ENCODE data around the gene NISCH.

NISCH gene

GRCh38 chr3:52472239-52473000 lies 17.0 kb downstream of the NISCH start:
- DNase-seq, result no peak

- no peak for DNase-seq
Measured at GRCh38 chr3:52473026-52473425, 17.6 kb downstream of the NISCH start.

DNA sequence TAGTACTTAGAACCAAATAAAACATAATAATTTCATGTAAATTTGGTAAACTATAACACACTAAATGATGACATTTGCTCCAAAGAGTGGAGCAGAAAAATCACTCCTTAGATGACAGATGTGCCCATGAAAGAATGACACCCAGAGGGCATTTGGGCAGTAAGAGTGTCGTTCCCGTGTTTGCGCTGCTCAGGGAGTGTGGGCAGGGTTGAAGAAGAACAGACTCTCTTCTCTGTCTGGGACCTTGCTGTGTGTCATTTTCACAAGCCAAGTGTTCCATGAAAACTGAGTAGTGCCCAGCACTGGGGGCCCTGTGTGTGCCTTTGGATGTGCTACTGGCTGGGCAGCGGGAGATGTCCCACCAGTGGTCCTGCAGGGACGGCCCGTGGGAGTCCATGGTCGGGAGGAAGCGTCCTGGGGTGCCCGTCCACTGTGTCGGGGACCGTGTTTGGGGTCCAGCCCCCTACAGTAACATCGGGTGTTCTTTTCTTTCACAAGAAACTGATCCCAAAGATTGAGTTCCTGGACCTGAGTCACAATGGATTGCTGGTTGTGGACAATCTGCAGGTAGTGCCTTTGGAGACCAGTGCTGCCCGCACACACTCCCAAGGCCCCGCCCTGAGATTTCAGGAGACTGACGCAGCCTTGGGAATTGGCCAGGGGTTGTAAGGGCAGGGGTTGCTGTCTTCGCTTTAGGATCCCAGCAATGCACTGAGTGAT lies 21.8 kb downstream of the NISCH start:
- no peak for DNase-seq

DNA sequence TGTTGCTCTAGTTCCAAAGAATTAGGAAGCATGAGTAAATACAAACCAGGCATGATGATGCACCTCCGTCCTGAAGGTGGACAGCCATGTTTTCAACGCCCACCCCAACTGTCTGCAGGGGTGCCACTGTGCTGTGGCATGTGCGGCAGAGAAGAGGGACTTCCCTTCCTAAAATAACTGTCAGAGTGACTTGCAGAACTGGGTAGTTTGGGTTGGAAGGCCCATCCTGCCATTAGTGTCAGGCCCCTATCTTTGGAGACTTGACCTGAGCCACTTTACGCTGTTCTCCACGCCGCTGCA lies 22.3 kb downstream of the NISCH start:
- no peak for DNase-seq

DNA sequence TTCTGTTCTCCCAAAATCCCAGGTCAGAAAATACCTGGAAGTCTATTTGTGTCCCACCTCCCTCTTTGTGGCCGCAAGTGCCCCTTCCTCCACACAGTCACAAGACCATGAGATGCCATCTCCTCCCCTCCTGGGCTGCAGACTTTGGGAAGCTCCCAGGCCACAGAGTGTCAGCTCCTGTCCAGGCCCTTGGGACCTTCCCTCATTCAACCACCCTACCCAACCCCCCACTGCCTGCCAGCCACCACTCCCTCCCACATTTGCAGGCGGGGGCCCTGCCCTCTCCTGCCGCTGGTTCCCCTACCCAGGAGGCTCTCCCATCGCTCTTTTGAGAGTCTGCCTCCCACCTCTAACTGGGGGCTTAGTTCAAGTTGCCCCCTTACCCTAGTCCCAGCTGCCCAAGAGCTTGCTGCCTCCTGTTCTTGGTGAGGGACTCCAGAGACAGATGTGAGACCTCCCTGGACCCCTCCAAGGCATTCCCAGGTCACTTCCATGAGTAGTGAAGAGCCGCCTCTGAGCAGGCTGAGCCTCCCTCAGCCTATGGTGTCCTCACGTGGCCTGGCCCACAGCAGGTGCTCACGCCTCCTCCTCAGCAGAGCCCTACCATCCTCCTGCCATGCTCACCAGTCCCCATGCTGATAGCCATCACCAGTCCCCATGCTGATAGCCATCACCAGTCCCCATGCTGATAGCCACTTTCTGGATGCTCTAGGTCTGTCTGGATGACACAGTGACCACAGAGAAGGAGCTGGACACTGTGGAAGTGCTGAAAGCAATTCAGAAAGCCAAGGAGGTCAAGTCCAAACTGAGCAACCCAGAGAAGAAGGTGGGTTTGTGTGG lies 23.9 kb downstream of the NISCH start:
- no peak for DNase-seq

DNA sequence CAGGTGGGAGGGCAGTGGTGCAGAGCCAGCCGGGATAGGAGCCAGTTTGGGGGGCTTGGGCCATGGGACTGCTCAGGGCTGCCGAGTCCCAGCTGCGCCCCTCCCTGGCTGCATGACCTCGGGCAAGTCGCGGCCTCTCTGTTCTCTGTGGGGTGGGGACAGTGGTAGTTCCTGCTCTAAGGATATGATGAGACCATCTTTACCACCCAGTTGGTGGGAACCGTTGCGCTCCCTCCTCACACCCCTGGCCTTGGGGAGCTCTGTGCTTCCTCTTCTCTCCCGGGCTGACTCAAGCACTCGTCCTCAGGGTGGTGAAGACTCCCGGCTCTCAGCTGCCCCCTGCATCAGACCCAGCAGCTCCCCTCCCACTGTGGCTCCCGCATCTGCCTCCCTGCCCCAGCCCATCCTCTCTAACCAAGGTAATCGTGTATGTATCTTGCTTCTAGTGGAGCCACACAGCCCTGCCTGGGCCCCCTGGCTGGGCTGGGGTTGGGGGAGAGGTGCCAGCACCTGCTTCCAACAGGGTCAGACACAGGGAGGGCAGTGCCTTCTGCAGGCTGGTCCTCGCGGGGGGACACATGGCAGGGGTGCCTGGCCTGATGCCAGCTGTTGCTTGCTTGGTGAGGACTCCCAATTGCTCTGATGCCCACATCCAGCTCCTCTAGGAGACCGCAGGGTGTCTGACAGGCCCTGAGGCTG lies 24.6 kb downstream of the NISCH start:
- no peak for DNase-seq

GRCh38 chr3:52480768-52481715 lies 25.6 kb downstream of the NISCH start:
- no peak for DNase-seq

GRCh38 chr3:52481819-52482521 lies 26.6 kb downstream of the NISCH start:
- no peak for DNase-seq

DNA sequence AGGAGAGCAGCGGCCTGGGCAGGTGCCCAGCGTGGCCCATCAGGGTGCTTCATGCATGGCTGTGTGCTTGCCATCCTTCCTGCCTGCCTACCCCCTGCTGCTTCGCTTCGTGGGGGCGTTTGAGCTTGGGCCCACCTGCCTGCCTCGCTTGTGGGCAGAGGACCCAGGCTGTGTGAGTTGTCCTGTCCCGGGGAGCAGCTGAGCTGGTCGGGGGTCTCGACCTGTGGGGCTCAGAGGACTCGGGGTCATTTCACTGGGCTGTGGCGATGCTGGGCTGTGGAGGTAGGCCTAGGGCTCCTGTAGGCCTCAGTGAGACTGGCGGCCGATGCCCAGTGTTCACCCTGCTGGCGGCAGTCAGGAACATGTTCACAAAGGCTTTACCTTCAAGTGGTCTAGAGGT lies 27.7 kb downstream of the NISCH start:
- no peak for DNase-seq

DNA sequence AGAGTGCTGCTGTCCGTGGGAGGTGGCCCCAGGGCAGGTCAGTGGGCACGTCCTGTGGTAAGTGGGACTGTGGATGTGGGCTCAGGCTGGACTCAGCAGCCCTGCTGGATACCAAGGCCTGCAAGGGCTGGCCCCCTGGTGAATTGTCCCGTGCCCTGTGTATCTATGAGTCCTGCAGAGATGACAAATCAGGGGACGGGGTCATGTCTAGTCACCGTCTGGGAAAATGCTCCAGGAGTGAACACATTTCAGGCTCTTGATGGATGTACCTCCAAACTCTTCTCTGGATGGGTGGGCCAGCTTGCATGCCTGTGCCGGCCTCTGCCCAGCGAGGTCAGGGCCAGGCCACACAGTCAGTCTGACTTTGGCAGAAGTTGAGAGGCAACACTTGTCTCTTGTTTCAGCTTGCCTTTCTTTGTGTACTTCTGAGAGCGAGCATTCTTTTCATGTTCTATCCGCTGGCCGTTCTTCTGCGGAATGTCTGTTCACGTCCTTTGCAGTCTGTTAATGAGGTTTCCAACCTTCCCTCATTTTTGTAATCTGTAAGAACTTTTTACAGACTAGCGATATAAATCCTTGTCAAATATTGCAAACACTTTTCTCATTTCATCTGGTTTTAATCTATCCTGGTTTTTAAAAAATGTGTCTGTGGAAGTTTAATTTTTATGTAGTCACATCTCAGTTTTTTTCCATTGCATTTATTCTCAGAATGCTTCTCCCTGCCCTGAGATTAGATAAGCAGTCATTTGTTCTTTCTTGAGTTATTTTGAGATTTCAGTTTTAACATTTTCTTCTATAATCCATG lies 28.4 kb downstream of the NISCH start:
- DNase-seq, result no peak

GRCh38 chr3:52484680-52485461 lies 29.5 kb downstream of the NISCH start:
- no peak for DNase-seq

DNA sequence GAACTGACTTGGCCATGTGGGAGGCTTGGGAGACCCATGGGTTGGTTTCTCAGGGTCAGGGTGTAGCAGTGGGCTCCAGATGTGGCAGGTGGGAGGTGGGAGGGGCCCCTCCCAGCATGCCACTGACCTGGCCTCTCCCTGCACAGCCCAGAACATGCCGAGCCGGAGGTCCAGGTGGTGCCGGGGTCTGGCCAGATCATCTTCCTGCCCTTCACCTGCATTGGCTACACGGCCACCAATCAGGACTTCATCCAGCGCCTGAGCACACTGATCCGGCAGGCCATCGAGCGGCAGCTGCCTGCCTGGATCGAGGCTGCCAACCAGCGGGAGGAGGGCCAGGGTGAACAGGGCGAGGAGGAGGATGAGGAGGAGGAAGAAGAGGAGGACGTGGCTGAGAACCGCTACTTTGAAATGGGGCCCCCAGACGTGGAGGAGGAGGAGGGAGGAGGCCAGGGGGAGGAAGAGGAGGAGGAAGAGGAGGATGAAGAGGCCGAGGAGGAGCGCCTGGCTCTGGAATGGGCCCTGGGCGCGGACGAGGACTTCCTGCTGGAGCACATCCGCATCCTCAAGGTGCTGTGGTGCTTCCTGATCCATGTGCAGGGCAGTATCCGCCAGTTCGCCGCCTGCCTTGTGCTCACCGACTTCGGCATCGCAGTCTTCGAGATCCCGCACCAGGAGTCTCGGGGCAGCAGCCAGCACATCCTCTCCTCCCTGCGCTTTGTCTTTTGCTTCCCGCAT lies 31.8 kb downstream of the NISCH start:
- DNase-seq, result no peak

DNA sequence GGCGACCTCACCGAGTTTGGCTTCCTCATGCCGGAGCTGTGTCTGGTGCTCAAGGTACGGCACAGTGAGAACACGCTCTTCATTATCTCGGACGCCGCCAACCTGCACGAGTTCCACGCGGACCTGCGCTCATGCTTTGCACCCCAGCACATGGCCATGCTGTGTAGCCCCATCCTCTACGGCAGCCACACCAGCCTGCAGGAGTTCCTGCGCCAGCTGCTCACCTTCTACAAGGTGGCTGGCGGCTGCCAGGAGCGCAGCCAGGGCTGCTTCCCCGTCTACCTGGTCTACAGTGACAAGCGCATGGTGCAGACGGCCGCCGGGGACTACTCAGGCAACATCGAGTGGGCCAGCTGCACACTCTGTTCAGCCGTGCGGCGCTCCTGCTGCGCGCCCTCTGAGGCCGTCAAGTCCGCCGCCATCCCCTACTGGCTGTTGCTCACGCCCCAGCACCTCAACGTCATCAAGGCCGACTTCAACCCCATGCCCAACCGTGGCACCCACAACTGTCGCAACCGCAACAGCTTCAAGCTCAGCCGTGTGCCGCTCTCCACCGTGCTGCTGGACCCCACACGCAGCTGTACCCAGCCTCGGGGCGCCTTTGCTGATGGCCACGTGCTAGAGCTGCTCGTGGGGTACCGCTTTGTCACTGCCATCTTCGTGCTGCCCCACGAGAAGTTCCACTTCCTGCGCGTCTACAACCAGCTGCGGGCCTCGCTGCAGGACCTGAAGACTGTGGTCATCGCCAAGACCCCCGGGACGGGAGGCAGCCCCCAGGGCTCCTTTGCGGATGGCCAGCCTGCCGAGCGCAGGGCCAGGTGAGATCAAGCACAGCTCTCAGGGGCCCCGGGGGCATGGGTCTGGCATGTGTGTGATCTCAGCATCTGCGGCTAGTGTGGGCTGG lies 32.6 kb downstream of the NISCH start:
- no peak for DNase-seq

GRCh38 chr3:52488746-52489145 lies 33.3 kb downstream of the NISCH start:
- no peak for DNase-seq

- no peak for DNase-seq
Measured at GRCh38 chr3:52489453-52489852, 34.0 kb downstream of the NISCH start.

DNA sequence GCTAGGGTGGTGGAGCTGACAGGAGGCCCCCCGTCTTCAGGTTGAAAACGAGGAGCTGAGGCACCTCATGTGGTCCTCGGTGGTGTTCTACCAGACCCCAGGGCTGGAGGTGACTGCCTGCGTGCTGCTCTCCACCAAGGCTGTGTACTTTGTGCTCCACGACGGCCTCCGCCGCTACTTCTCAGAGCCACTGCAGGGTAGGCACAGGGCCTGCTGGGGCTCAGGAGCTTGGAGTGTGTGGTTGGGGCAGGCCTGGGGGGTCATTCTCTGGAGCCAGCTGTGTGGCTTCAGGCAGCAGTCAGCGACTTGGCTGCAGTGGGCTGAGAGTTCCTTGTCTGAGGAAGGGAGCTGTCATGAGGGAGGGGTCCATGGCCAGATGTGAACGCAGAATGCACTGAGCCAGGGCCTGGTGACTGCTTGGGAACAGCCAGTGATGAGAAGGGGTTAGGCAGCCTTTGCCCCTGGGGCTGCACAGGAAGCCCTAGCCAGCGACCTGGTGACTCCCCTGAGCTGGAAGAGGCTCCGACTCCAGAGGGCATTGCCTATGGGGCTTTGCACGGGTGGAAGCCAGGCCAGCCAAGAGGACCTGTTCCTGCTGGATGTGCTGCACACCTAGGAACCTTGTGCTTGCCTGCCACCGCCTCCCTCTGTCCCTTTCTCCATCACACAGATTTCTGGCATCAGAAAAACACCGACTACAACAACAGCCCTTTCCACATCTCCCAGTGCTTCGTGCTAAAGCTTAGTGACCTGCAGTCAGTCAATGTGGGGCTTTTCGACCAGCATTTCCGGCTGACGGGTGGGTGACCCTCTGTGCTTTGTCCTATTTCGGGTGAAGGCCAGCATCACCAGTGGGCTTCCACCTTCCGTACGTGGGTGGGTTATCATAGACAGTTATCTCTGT lies 34.9 kb downstream of the NISCH start:
- DNase-seq, result no peak

Data from NCI-H1105 (cell line).